ENCODE results near the gene EFCAB9.

The EFCAB9 gene

DNA sequence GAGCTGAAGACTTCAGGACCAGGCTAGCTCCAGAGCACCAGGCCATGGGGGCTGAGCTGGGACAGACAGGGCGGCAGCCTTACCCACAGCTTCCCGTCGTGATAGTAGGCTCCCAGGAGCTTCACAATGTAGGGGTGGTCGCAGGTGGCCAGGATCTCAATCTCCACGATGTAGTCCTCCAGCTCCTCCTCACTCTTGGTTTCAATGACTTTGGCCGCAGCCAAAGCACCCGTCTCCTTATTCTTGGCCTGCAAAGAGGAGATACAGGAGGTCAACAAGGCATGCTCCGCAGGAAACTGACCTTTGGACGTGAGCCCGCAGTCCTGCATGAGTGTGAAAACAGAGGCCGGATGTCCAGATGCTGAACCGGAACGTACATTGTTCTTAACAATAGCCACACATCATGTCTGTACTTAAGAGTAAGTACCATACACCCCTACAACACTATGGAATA lies 37.4 kb upstream of the EFCAB9 start:
- Histone ChIP-seq H3K4me1 (no peaks in the 10 kb centered on the region), H3K36me3 (replicated peaks) (peaks cover 2% of the 10 kb centered on the region; the same call in 1 of the 2 replicates), H3K9me3 (no peaks in the 10 kb centered on the region), H3K27me3 (ENCODE audit: low read depth) (no peaks in the 10 kb centered on the region), H3K4me3 (no peak overlapping the region)
- in situ Hi-C loops (cut with MboI; ENCODE audit: low sequenced_read_pairs), result no loop called here
- DNase-seq (ENCODE audit: low spot score in 2 of 2), result no peak

DNA sequence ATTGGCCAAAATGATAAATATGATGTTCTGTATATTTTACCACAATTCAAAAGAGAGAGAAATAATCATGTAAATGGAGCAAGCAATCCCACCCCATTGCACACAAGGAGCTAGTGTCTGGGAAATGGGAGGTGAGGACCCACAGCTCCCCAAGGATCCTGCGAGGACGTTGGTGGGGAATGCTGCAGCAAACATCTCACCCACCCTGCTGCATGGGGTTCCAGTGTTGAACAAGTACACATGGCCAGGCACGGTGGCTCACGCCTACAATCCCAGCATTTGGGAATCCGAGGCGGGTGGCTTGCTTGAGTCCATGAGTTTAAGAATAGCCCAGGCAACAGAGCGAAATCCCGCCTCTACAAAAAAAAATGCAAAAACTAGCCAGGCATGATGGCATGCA lies 35.0 kb upstream of the EFCAB9 start:
- no peaks in the 10 kb centered on the region for H3K4me1 ChIP-seq
- in situ Hi-C loops (cut with MboI; ENCODE audit: low sequenced_read_pairs), result no loop called here
- no peak overlapping the region for H3K4me3 ChIP-seq
- no peaks in the 10 kb centered on the region for H3K9me3 ChIP-seq
- no peaks in the 10 kb centered on the region for H3K27me3 ChIP-seq (ENCODE audit: low read depth)
- no peak for DNase-seq (ENCODE audit: low spot score in 2 of 2)
- peaks cover 2% of the 10 kb centered on the region; the same call in 1 of the 2 replicates for H3K36me3 ChIP-seq (replicated peaks)

DNA sequence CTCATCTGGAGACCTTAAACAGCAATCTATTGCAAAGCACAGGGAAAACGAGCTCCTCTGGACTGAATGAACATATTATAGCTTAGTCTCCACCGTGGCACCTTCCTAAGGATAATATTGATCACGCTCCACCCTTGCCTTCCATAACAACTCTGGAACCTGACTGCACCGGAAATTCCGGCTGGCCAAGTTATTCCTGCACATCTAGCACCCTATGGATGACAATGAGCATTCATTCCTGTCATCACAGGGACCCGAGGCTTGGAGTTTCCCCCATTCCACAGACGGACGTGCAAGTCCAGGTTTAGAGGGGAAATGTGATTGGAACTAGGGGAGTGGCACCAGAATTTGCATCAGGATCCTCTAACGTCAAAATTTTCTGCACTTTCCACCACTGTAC lies 33.5 kb upstream of the EFCAB9 start:
- in situ Hi-C loops (cut with MboI; ENCODE audit: low sequenced_read_pairs), result no loop called here
- Histone ChIP-seq H3K27me3 (ENCODE audit: low read depth) (no peaks in the 10 kb centered on the region), H3K9me3 (no peaks in the 10 kb centered on the region), H3K36me3 (replicated peaks) (peaks cover 2% of the 10 kb centered on the region; the same call in 1 of the 2 replicates), H3K4me3 (no peak overlapping the region), H3K4me1 (no peaks in the 10 kb centered on the region)
- no peak for DNase-seq (ENCODE audit: low spot score in 2 of 2)

DNA sequence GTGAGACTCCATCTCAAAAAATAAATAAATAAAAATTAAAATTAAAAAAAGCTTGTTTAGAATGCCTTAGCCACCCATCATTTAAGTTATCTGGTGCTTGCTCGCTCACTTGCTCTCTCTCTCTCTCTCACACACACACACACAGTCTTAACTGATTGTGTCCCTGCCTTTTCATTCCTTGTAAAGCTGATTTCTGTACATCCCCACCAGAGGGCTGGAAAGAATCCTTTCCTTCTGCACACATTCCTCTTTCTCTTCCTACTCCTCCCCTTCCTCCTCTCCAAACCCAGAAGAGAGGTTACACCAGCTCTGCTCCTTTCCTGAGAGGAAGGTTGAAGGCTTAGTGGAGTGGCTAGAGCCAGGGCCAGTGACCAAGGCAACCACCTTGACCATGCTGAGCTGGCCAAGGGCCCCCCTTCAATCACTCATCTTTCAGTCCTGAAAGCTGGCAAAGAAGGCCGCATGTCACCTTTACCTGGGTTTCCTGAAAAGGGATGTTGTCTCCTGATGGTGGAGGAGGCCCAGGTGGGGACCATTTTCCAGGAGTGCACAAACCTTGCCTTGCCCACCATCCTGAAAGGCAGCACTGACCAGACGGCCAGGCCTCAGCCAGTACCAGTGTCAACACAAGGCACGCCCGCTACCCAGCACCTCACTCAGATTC lies 31.5 kb upstream of the EFCAB9 start:
- no peaks in the 10 kb centered on the region for H3K9me3 ChIP-seq
- H3K4me3 ChIP-seq, result no peak overlapping the region
- no peaks in the 10 kb centered on the region for H3K27me3 ChIP-seq (ENCODE audit: low read depth)
- H3K36me3 ChIP-seq (replicated peaks), result no peaks in the 10 kb centered on the region
- H3K4me1 ChIP-seq, result no peaks in the 10 kb centered on the region
- no peak for DNase-seq (ENCODE audit: low spot score in 2 of 2)
- in situ Hi-C loops (cut with MboI; ENCODE audit: low sequenced_read_pairs), result no loop called here

DNA sequence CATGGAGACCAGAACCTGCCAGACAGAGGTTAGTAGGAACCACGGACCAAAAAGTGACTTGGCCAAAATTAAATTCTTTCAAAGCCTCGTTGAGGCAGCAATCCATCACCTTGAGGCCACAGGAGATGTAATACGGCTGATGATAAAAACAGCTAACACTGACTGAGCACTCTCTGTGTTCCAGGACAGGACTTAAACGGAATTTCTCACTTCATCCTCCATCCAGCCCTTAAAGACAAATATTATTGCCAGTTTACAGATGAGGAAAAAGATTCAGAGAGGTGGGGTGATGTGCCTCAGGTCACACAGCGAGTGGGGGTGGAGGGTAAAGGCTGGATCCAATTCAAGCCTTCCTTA lies 31.0 kb upstream of the EFCAB9 start:
- Histone ChIP-seq H3K27me3 (ENCODE audit: low read depth) (no peaks in the 10 kb centered on the region), H3K4me1 (no peaks in the 10 kb centered on the region), H3K9me3 (no peaks in the 10 kb centered on the region), H3K4me3 (no peak overlapping the region), H3K36me3 (replicated peaks) (no peaks in the 10 kb centered on the region)
- no peak for DNase-seq (ENCODE audit: low spot score in 2 of 2)
- in situ Hi-C loops (cut with MboI; ENCODE audit: low sequenced_read_pairs), result no loop called here

DNA sequence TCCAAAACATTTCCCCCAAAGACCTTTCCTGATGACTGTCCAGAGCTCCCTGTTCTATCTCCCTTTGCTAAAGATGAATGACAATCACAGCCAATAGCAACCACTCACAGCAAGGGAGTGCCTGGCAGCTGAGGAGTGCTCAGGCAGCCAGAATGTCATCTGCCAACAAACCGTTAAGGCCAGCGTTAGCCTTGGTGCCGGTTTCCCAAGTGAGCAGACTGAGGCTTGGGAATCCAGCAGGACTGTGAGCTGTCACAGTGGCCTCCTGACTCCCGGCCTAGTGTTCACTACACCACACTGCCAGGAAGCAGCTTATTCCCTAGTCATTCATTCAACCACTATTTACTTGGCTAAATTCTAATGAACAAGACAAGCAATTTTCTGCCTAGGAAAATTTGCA lies 30.6 kb upstream of the EFCAB9 start:
- no peak overlapping the region for H3K4me3 ChIP-seq
- H3K27me3 ChIP-seq (ENCODE audit: low read depth), result no peaks in the 10 kb centered on the region
- no peaks in the 10 kb centered on the region for H3K4me1 ChIP-seq
- no peaks in the 10 kb centered on the region for H3K36me3 ChIP-seq (replicated peaks)
- DNase-seq (ENCODE audit: low spot score in 2 of 2), result no peak
- no peaks in the 10 kb centered on the region for H3K9me3 ChIP-seq
- in situ Hi-C loops (cut with MboI; ENCODE audit: low sequenced_read_pairs), result no loop called here

DNA sequence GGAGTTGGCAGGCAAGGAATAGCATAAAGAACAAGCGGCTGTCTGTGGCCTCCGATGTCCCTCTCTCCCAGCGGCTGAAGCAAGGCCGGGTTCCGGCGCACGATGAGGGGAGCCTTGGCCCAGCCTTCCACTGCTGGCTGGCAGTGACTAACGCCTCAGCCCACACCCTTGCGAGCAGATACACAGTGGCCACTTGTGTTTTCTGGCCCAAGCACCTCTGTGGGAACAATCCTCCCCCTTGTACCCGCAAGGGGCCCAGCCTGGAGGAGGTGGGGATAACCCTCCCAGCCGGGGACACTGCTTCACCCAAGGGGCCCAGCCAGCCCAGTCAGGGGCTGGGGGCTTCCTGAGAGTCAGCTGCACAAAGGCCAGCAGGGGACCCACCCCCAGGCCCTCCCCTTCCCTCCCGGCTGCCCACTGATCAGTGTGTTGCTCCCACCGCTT lies 29.2 kb upstream of the EFCAB9 start:
- Histone ChIP-seq H3K36me3 (replicated peaks) (no peaks in the 10 kb centered on the region), H3K4me3 (no peak overlapping the region), H3K27me3 (ENCODE audit: low read depth) (no peaks in the 10 kb centered on the region), H3K4me1 (no peaks in the 10 kb centered on the region), H3K9me3 (no peaks in the 10 kb centered on the region)
- DNase-seq (ENCODE audit: low spot score in 2 of 2), result no peak
- in situ Hi-C loops (cut with MboI; ENCODE audit: low sequenced_read_pairs), result no loop called here

DNA sequence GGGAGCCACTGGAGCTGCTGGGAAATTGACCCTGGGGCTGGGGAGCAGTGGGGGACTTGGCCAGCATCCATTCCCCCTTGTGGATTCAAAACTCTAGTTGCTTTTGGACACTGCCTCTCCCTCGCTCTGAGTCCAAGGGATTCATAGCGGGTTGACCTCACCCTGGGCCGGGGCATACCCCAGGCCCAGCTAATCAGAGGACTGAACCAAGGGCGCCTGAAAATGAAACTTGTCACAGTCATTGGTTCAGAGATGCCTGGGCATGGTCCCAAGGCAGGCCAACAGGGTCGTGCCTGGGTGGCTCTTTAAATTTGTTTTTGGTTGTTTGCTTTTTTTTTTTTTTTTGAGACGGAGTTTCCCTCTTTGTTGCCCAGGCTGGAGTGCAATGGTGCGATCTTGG lies 28.5 kb upstream of the EFCAB9 start:
- no peaks in the 10 kb centered on the region for H3K9me3 ChIP-seq
- DNase-seq (ENCODE audit: low spot score in 2 of 2), result no peak
- no peak overlapping the region for H3K4me3 ChIP-seq
- in situ Hi-C loops (cut with MboI; ENCODE audit: low sequenced_read_pairs), result no loop called here
- no peaks in the 10 kb centered on the region for H3K4me1 ChIP-seq
- H3K36me3 ChIP-seq (replicated peaks), result no peaks in the 10 kb centered on the region
- no peaks in the 10 kb centered on the region for H3K27me3 ChIP-seq (ENCODE audit: low read depth)

DNA sequence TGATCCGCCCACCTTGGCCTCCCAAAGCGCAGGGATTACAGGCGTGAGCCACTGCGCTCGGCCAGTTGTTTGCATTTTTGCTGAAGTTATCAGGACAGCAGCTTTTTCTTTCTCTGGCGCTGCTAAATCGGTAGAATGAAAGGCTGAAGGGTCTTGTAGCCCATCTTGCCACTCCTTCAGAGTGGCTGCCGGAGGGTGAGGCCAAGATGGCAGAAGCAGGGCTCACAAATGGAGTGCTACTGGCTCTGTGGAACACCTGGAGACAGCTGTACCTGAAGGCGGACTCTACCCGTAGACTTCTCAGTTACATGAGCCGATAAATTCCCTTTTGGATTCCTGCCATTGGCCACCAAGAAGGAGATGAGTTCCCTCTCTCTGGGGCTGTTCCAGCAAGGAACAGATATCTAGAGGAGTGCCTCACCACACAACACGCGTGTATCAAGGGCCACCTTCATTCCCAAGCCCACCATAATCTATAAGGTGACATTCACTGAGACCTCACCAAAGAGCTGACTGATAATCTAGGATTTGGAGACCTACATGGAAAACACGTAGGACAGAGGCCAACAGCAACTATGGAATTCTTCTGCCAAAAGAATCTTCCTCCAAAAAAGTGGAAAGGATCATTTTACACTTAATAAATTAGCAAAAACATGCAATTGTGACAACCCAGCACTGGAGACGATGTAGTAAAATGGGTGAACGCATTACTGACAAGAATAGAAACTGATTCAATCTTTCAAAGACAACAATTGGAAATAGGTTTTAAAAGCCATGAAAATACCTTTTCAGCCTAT lies 27.7 kb upstream of the EFCAB9 start:
- H3K4me3 ChIP-seq, result no peak overlapping the region
- H3K9me3 ChIP-seq, result no peaks in the 10 kb centered on the region
- no peak for DNase-seq (ENCODE audit: low spot score in 2 of 2)
- no peaks in the 10 kb centered on the region for H3K27me3 ChIP-seq (ENCODE audit: low read depth)
- in situ Hi-C loops (cut with MboI; ENCODE audit: low sequenced_read_pairs), result no loop called here
- H3K4me1 ChIP-seq, result peaks cover 5% of the 10 kb centered on the region
- H3K36me3 ChIP-seq (replicated peaks), result no peaks in the 10 kb centered on the region

DNA sequence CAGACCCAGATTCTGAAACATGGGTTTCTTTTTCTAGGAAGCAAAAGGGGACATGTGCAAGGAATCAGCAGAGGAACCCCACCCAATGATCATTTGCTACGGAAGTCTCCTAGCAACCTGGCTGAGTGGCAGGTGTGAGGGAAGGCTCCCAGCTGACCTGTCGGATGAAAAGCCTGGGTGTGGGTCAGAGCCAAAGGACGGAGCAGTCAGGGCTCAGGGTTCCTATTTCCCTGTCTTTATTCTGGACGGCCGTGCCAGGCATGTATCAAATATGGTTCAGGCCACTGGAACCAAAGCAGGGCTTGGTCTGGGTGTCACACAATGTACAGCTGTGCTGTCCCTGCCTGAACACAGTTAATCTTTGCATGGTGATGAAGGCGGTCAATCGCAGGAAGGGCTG lies 26.1 kb upstream of the EFCAB9 start:
- DNase-seq (ENCODE audit: low spot score in 2 of 2), result no peak
- no peaks in the 10 kb centered on the region for H3K9me3 ChIP-seq
- H3K36me3 ChIP-seq (replicated peaks), result no peaks in the 10 kb centered on the region
- H3K27me3 ChIP-seq (ENCODE audit: low read depth), result no peaks in the 10 kb centered on the region
- no peak overlapping the region for H3K4me3 ChIP-seq
- peaks cover 9% of the 10 kb centered on the region for H3K4me1 ChIP-seq
- in situ Hi-C loops (cut with MboI; ENCODE audit: low sequenced_read_pairs), result no loop called here

DNA sequence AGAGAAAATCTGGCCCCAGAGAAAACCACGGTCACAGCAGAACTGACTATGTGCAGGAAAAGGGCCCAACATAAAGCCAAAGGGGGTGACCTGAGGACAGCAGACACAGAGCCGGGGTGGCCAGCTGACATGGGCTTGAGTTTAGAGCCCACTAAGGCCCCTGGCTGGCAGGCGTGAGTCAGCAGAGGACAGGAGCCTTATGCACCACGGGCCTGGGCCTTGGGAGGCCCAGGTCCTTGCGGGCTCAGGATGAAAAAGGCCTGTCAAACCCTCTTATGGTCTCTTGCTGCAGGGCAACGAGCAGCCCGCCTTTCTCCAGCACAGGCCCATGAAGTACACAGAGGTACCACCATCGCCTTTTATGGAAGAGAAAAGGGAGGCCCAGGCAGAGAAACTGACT lies 25.7 kb upstream of the EFCAB9 start:
- DNase-seq (ENCODE audit: low spot score in 2 of 2), result no peak
- H3K36me3 ChIP-seq (replicated peaks), result no peaks in the 10 kb centered on the region
- H3K4me3 ChIP-seq, result no peak overlapping the region
- in situ Hi-C loops (cut with MboI; ENCODE audit: low sequenced_read_pairs), result no loop called here
- H3K27me3 ChIP-seq (ENCODE audit: low read depth), result no peaks in the 10 kb centered on the region
- peaks cover 9% of the 10 kb centered on the region for H3K4me1 ChIP-seq
- H3K9me3 ChIP-seq, result no peaks in the 10 kb centered on the region

DNA sequence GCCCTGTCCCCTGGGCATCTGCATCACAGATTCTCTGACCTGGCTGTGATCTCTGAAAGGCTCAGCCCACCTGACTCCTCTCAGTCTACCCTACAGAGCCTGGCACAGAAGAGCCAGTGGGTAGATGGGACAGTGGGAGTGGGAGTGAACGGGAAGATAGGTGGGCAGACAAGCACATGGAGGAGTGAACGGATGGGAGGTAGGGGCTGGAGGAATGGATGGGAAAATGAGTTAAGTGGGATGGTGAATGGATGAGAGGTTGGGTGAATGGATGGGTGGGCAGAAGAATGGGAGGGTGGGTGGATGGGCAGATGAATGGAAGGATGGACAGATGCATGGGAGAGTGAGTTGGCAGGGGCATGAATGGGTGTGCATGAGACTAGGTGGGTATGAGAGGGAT lies 24.8 kb upstream of the EFCAB9 start:
- no peaks in the 10 kb centered on the region for H3K27me3 ChIP-seq (ENCODE audit: low read depth)
- peaks cover 9% of the 10 kb centered on the region for H3K4me1 ChIP-seq
- no peaks in the 10 kb centered on the region for H3K36me3 ChIP-seq (replicated peaks)
- DNase-seq (ENCODE audit: low spot score in 2 of 2), result no peak
- no peaks in the 10 kb centered on the region for H3K9me3 ChIP-seq
- H3K4me3 ChIP-seq, result no peak overlapping the region
- in situ Hi-C loops (cut with MboI; ENCODE audit: low sequenced_read_pairs), result no loop called here

DNA sequence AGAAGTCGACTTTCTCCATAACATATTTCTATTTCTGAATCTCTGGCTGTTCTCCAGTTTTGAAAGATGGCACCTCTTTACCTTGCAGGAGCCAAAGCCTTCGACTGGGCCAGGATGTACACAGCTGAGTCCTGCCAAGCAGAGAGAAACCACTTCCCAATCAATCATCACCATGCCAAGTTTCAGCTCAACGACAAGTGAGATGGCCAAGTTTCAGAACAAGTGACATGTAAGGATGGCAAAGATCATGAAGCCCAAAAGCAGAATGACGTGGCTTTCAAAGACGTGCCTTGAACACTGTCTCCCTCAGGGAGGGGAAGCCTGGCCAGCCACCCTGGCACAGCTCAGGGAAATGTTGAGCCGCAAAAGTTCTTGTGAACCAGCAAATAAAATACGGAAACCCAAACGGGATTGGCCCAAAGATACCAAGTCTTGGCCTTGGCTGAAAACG lies 23.7 kb upstream of the EFCAB9 start:
- Histone ChIP-seq H3K36me3 (replicated peaks) (no peaks in the 10 kb centered on the region), H3K27me3 (ENCODE audit: low read depth) (no peaks in the 10 kb centered on the region), H3K4me3 (no peak overlapping the region), H3K4me1 (peaks cover 9% of the 10 kb centered on the region), H3K9me3 (no peaks in the 10 kb centered on the region)
- DNase-seq (ENCODE audit: low spot score in 2 of 2), result no peak
- in situ Hi-C loops (cut with MboI; ENCODE audit: low sequenced_read_pairs), result no loop called here

DNA sequence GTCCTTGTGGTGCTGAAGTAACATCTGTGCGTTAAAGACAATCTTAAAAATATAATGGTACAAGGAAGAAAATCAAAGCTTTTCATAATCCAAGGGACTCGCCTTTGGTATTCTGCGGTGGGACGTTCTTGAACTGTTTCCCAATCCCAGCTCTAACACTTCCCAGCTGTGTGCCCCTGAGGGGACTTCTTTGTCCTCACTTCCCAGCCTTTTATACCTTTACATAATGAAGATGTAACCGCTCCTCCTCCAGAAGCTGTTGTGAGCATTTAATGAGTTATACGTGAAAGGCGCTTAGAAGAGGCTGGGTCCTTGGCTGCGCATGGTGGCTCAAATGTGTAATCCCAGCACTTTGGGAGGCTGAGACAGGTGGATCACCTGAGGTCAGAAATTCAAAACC lies 22.9 kb upstream of the EFCAB9 start:
- no peaks in the 10 kb centered on the region for H3K36me3 ChIP-seq (replicated peaks)
- peaks cover 9% of the 10 kb centered on the region for H3K4me1 ChIP-seq
- H3K4me3 ChIP-seq, result no peak overlapping the region
- no peaks in the 10 kb centered on the region for H3K27me3 ChIP-seq (ENCODE audit: low read depth)
- in situ Hi-C loops (cut with MboI; ENCODE audit: low sequenced_read_pairs), result no loop called here
- DNase-seq (ENCODE audit: low spot score in 2 of 2), result peak; percentile 66 to 77
- H3K9me3 ChIP-seq, result no peaks in the 10 kb centered on the region

Measured in HAP-1 (cell line).